Measurements from ENCODE around the gene CCDC186.

DNA sequence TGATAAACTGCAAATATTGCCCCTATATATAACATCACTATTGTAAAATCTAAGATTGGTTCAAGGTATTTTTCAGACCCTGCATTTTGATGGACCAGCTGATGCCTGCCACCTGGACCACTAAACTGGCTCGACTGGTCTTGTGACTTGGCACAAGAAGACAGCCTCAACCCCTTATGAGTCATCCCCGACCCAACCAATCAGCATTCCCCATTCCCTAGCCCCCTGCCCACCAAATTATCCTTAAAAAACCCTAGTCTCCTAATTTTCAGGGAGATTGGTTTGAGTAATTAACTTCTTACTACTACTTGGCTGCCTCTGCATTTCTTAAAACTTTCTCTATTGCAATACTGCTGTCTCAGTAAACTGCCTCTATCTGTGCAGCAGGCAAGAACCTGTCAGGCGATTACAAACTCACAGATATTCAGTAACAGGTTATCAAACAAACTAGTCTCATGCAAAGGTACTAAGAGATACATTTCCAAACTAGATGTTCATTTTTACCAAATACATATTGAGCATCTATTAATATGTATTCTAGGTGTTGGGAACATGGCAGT lies 5.5 kb downstream of the CCDC186 start:
- no peak for TF ChIP-seq POLR2A (IDR thresholded peaks at IDR 0.05; ENCODE audit: control extremely low read depth in 1 of 2, low read depth in 2 of 2, low read length in 2 of 2)
- TF ChIP-seq NANOG (IDR thresholded peaks at IDR 0.05; ENCODE audit: insufficient read depth, low read depth, low read length, poor library complexity, severe bottlenecking) = no peak
- no peak for TF ChIP-seq SIRT6 (IDR thresholded peaks at IDR 0.05; ENCODE audit: low read length)
- no peak for TF ChIP-seq EZH2 (IDR thresholded peaks at IDR 0.05; ENCODE audit: low read depth, low read length, severe bottlenecking)
- TF ChIP-seq EP300 (IDR thresholded peaks at IDR 0.05; ENCODE audit: borderline replicate concordance in 1 of 2, low read depth in 2 of 2, low read length in 2 of 2) = no peak
- TF ChIP-seq, protein P1, sequence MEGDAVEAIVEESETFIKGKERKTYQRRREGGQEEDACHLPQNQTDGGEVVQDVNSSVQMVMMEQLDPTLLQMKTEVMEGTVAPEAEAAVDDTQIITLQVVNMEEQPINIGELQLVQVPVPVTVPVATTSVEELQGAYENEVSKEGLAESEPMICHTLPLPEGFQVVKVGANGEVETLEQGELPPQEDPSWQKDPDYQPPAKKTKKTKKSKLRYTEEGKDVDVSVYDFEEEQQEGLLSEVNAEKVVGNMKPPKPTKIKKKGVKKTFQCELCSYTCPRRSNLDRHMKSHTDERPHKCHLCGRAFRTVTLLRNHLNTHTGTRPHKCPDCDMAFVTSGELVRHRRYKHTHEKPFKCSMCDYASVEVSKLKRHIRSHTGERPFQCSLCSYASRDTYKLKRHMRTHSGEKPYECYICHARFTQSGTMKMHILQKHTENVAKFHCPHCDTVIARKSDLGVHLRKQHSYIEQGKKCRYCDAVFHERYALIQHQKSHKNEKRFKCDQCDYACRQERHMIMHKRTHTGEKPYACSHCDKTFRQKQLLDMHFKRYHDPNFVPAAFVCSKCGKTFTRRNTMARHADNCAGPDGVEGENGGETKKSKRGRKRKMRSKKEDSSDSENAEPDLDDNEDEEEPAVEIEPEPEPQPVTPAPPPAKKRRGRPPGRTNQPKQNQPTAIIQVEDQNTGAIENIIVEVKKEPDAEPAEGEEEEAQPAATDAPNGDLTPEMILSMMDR (IDR thresholded peaks at IDR 0.05; ENCODE audit: control extremely low read depth in 1 of 3, insufficient read depth in 1 of 3, low read depth in 1 of 3, low read length in 3 of 3) = no peak
- TF ChIP-seq, protein P2, sequence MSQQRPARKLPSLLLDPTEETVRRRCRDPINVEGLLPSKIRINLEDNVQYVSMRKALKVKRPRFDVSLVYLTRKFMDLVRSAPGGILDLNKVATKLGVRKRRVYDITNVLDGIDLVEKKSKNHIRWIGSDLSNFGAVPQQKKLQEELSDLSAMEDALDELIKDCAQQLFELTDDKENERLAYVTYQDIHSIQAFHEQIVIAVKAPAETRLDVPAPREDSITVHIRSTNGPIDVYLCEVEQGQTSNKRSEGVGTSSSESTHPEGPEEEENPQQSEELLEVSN (IDR thresholded peaks at IDR 0.05) = no peak
- no peak for TF ChIP-seq POLR2AphosphoS5 (IDR thresholded peaks at IDR 0.05; ENCODE audit: low read depth, low read length)
- no peak for TF ChIP-seq TBP (IDR thresholded peaks at IDR 0.05; ENCODE audit: low read depth, low read length)
- no peak for TF ChIP-seq HDAC6 (IDR thresholded peaks at IDR 0.05; ENCODE audit: low read depth, low read length)
- no peak for TF ChIP-seq BRCA1 (IDR thresholded peaks at IDR 0.05; ENCODE audit: low read depth, low read length)
- no peak for TF ChIP-seq EGR1 (IDR thresholded peaks at IDR 0.05; ENCODE audit: borderline replicate concordance, low read depth, low read length)
- no peak for TF ChIP-seq TAF1 (IDR thresholded peaks at IDR 0.05; ENCODE audit: low read depth, low read length)
